DND-41 (cell line): ENCODE data around the gene SLC6A11.

ENCODE experiments used
- ATAC-seq: fragments of 200-7000 bp; cut with Tn5 transposase; 3 replicates; pipeline ENCODE4 v1.9.1; 2021; ENCODE audit warnings: low read depth; ENCODE audit not compliant: insufficient read depth
- DNase-seq: peaks from one replicate; pipeline ENCODE4 v3.0.0-alpha.2; 2020
- H2AFZ ChIP-seq: 2 replicates; pipeline ENCODE4 v1.6.0; 2012; ENCODE audit warnings: low read depth, low read length
- H3K27ac ChIP-seq: 2 replicates; pipeline ENCODE4 v1.5.1; 2012; ENCODE audit warnings: low read length, inconsistent platforms
- H3K27me3 ChIP-seq: fragments of 200-600 bp; sonication (generic); 2 replicates; pipeline ENCODE4 v1.6.0; 2012; ENCODE audit warnings: low read length, mild to moderate bottlenecking, inconsistent platforms; ENCODE audit not compliant: insufficient read depth, poor library complexity
- H3K36me3 ChIP-seq: 2 replicates; pipeline ENCODE4 v1.5.1; 2012; ENCODE audit warnings: low read length, inconsistent platforms; ENCODE audit not compliant: insufficient read depth
- H3K4me1 ChIP-seq: 2 replicates; pipeline ENCODE4 v1.5.1; 2012; ENCODE audit warnings: mild to moderate bottlenecking, low read length; ENCODE audit not compliant: insufficient read depth
- H3K4me2 ChIP-seq: 2 replicates; pipeline ENCODE4 v1.6.0; 2012; ENCODE audit warnings: mild to moderate bottlenecking, moderate library complexity, low read length, inconsistent platforms; ENCODE audit not compliant: insufficient read depth
- H3K4me3 ChIP-seq, 2 experiments: fragments of 200-600 bp in 1 of 2; shearing (Covaris generic) in 1 of 2; 2 replicates each; pipeline ENCODE4 v1.5.1; 2012 to 2016; ENCODE audit warnings: inconsistent platforms in 2 of 2, low read length in 2 of 2, mild to moderate bottlenecking in 2 of 2, low read depth in 1 of 2, moderate library complexity in 1 of 2
- H3K79me2 ChIP-seq: 2 replicates; pipeline ENCODE4 v1.6.0; 2012; ENCODE audit warnings: low read length, inconsistent platforms; ENCODE audit not compliant: insufficient read depth
- H3K9ac ChIP-seq: 2 replicates; pipeline ENCODE4 v1.6.0; 2012; ENCODE audit warnings: low read depth, mild to moderate bottlenecking, inconsistent platforms, low read length, moderate library complexity
- H3K9me3 ChIP-seq: 2 replicates; pipeline ENCODE4 v1.5.1; 2012; ENCODE audit warnings: low read length, moderate library complexity, mild to moderate bottlenecking, inconsistent platforms; ENCODE audit not compliant: insufficient read depth, severe bottlenecking
- H4K20me1 ChIP-seq: 2 replicates; pipeline ENCODE4 v1.6.0; 2012; ENCODE audit warnings: low read length; ENCODE audit not compliant: insufficient read depth
- CTCF ChIP-seq: IDR thresholded peaks from 2 replicates; pipeline ENCODE4 v1.5.1; 2012; ENCODE audit warnings: borderline replicate concordance, low read length, moderate library complexity, mild to moderate bottlenecking; ENCODE audit not compliant: poor library complexity, severe bottlenecking; ENCODE audit errors: extremely low read depth
- EZH2 ChIP-seq: IDR thresholded peaks from 3 replicates; pipeline ENCODE4 v1.6.1; 2012; ENCODE audit warnings: borderline replicate concordance, low read depth, mild to moderate bottlenecking, moderate library complexity, low read length, inconsistent platforms; ENCODE audit not compliant: severe bottlenecking

Gene SLC6A11

DNA sequence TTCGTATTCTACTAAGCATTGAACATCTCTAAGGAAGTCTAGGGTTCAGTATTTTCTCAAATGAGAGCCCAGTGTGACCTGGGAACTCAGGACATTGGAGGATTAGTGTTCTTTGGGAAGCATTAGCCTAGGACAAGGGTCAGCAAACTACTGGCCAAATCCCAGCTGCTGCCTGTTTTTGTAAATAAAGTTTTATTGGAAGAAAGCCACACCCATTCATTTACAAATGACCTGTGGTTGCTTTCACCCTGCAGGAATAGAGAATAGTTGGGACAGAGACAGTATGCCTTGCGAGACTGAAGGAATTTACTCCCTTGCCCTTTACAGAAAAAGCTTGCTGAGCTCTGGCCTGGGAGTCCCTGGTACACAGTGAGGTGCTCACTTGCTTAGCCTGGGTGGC is 20.6 kb downstream of the SLC6A11 start:
- Histone ChIP-seq H3K9me3 (no peaks in the 10 kb centered on the region), H2AFZ (no peak overlapping the region), H3K27me3 (peaks cover 15% of the 10 kb centered on the region), H3K27ac (no peak overlapping the region), H3K79me2 (no peaks in the 10 kb centered on the region), H3K36me3 (no peaks in the 10 kb centered on the region), H3K4me1 (no peaks in the 10 kb centered on the region), H3K4me2 (no peak overlapping the region), H3K9ac (no peak overlapping the region), H3K4me3 (no peak overlapping the region), H4K20me1 (no peaks in the 10 kb centered on the region; the same call in 1 of the 2 replicates)
- no peak for DNase-seq
- TF ChIP-seq CTCF: no peak
- TF ChIP-seq EZH2: no peak
- no peak for ATAC-seq

GRCh38 chr3:10837849-10838248 is 21.8 kb downstream of the SLC6A11 start:
- Histone ChIP-seq H3K9me3 (no peaks in the 10 kb centered on the region), H3K9ac (no peak overlapping the region), H2AFZ (no peak overlapping the region), H3K27ac (no peak overlapping the region), H3K4me1 (no peaks in the 10 kb centered on the region), H3K4me3 (no peak overlapping the region), H3K36me3 (no peaks in the 10 kb centered on the region), H4K20me1 (no peaks in the 10 kb centered on the region; the same call in 1 of the 2 replicates), H3K4me2 (no peak overlapping the region), H3K79me2 (no peaks in the 10 kb centered on the region), H3K27me3 (peaks cover 15% of the 10 kb centered on the region)
- DNase-seq (no peak), ATAC-seq (no peak)
- TF ChIP-seq CTCF (no peak), EZH2 (no peak)

DNA sequence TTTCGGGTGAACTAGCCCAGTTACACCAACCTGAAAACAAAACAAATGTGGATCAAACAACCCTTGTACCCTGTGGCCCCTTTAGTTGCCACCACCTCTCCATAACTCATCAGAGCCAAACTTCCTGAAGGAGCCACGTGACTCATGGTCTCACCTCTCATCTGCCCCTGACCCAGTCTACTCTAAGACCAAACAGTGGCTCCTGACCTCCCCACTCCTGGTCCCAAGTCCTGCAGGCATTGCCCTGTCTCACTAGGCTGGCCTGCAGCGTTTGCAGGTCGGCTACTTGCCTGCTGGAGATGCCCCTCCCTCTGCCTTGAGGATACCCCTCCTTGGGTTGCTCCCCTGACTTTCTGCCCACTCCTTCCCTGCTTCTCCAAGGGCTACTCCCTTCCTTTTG is 23.1 kb downstream of the SLC6A11 start:
- Histone ChIP-seq H4K20me1 (no peaks in the 10 kb centered on the region; the same call in 1 of the 2 replicates), H3K79me2 (no peaks in the 10 kb centered on the region), H3K4me2 (no peak overlapping the region), H3K4me3 (no peak overlapping the region), H3K9ac (no peak overlapping the region), H3K36me3 (no peaks in the 10 kb centered on the region), H3K4me1 (no peaks in the 10 kb centered on the region), H2AFZ (no peak overlapping the region), H3K9me3 (no peaks in the 10 kb centered on the region), H3K27me3 (peaks cover 11% of the 10 kb centered on the region), H3K27ac (no peak overlapping the region)
- DNase-seq: no peak
- TF ChIP-seq EZH2 (no peak), CTCF (no peak)
- ATAC-seq: no peak

DNA sequence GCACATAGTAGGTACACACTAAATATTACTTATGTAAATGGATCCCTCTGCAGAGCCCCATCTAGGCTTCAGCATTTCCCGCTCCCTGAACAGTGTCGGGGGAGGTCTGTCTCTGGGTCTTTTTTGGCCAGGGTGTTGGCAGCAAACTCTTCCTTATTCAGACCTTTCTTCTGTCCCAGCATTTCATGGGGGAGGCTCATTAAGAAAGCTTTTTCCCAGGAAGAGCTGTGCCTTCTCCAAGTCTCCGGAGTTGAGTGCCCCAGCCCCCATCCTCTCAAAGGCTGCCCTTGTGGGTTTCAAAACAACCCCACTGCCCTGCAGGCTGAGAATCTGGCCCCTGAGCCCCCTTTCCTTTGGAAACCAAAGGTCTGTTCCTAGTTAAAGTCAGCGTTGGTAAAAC is 25.1 kb downstream of the SLC6A11 start:
- Histone ChIP-seq H3K36me3 (no peaks in the 10 kb centered on the region), H3K9me3 (no peaks in the 10 kb centered on the region), H3K79me2 (no peaks in the 10 kb centered on the region), H2AFZ (no peak overlapping the region), H3K4me2 (no peak overlapping the region), H3K4me1 (no peaks in the 10 kb centered on the region), H4K20me1 (no peaks in the 10 kb centered on the region), H3K27me3 (peaks cover 8% of the 10 kb centered on the region), H3K9ac (no peak overlapping the region), H3K4me3 (no peak overlapping the region), H3K27ac (no peak overlapping the region)
- TF ChIP-seq CTCF (no peak), EZH2 (no peak)
- no peak for ATAC-seq
- no peak for DNase-seq
